Stomach (tissue), 9 donors: ENCODE data around the gene SEMA5A. TPM values are rescaled to one million over a fixed set of nuclear protein-coding genes. Genes with fewer than 3 reads are reported as not detected.

Source experiments
- DNase-seq, 2 donors: peaks; one replicate each; pipeline versions ENCODE4 v3.0.0 to v3.0.0-alpha.2; 2013 to 2019
- H3K27ac ChIP-seq, 5 donors: fragments of 200-600 bp in 4 of 5; sonication (generic) in 4 of 5; one replicate each; pipeline ENCODE4 v1.5.1; 2013 to 2019; ENCODE audit warnings: mild to moderate bottlenecking in 1 of 5, moderate library complexity in 1 of 5
- H3K27me3 ChIP-seq, 3 donors: fragments of 200-600 bp; sonication (generic); one replicate each; pipeline ENCODE4 v1.5.1; 2017 to 2019; ENCODE audit warnings: mixed run types in 1 of 3
- H3K36me3 ChIP-seq, 4 donors: fragments of 200-600 bp; sonication (generic); 1 replicate in 3 of 4; 2 replicates in 1 of 4; pipeline ENCODE4 v1.5.1; 2016 to 2019
- H3K4me1 ChIP-seq, 4 donors: fragments of 200-600 bp; sonication (generic); one replicate each; pipeline ENCODE4 v1.5.1; 2016 to 2019
- H3K4me3 ChIP-seq, 4 donors: fragments of 200-600 bp; sonication (generic) in 3 of 4; one replicate each; pipeline ENCODE4 v1.5.1; 2016 to 2019; ENCODE audit warnings: mild to moderate bottlenecking in 1 of 4
- H3K9me3 ChIP-seq, 4 donors: fragments of 200-600 bp; sonication (generic); one replicate each; pipeline ENCODE4 v1.5.1; 2016 to 2019
- EP300 ChIP-seq: sonication (generic); formaldehyde crosslinking; IDR thresholded peaks from one replicate; pipeline ENCODE4 v1.6.1; 2017; ENCODE audit warnings: antibody characterized with exemption
- POLR2A ChIP-seq, 4 donors: fragments of 450-650 bp; IDR thresholded peaks; one replicate each; pipeline ENCODE4 v1.6.1; 2016; ENCODE audit warnings: antibody characterized with exemption in 4 of 4, control low read depth in 2 of 4, mild to moderate bottlenecking in 1 of 4, moderate library complexity in 1 of 4
- POLR2AphosphoS5 ChIP-seq, 3 donors: sonication (generic); formaldehyde crosslinking; IDR thresholded peaks; one replicate each; pipeline ENCODE4 v1.6.1; 2016; ENCODE audit warnings: antibody characterized with exemption in 3 of 3
- WGBS, 5 donors: extraction: QIAGEN DNeasy Blood & Tissue Kit in 3 of 5; methylation state at CpG; one replicate each; pipeline versions ENCODE4 v1.1.5 to v1.1.7; 2013 to 2018; 5-methylcytosine and 5-hydroxymethylcytosine counted together
- intact Hi-C: fragments of 100-400 bp; cut with DNase I; formaldehyde crosslinking; loops from one replicate; pipeline ENCODE4 v1.15.1; 2023; ENCODE audit warnings: low total_unique reads
- polyA plus RNA-seq, 3 donors: library from polyadenylated mRNA; stranded (reverse); fragments of 200-250 nt; gene quantifications; one replicate each; pipeline ENCODE4 v1.2.3, GENCODE V29; 2013
- total RNA-seq, 5 donors: library from RNA; depleted of rRNA; stranded (reverse); fragments of >200 nt; gene quantifications; one replicate each; pipeline versions ENCODE4 v1.1.0 to v1.2.3, GENCODE V29; 2014 to 2016
- TF ChIP-seq, protein P1 (sequence below), 7 experiments: fragments of 450-650 bp in 4 of 7; fragments of 200-600 bp in 3 of 7; sonication (generic) in 3 of 7; IDR thresholded peaks; one replicate each; pipeline ENCODE4 v1.5.1; 2016 to 2019; ENCODE audit warnings: antibody characterized with exemption in 7 of 7, control low read depth in 2 of 7, mild to moderate bottlenecking in 1 of 7
- donor health status: healthy with polysubstance abuse.
- donor health status: Bipolar disorder and iron deficiency.
- donor health status: healthy.

SEMA5A gene
- total and polyA plus RNA-seq, 8 donors = 0.62 to 26.4 (median 3.2) TPM

- intact Hi-C loops = no loop called here
- H3K27ac ChIP-seq = no peak overlapping the region
- H3K4me1 ChIP-seq = no peaks in the 10 kb centered on the region
- H3K9me3 ChIP-seq = no peaks in the 10 kb centered on the region
- H3K36me3 ChIP-seq = no peaks in the 10 kb centered on the region
- no peak overlapping the region for H3K4me3 ChIP-seq
- 78 to 82% (median 78%) methylated on average over 9 of the region's 9 CpGs for WGBS, 5 donors
- TF ChIP-seq, protein P1, sequence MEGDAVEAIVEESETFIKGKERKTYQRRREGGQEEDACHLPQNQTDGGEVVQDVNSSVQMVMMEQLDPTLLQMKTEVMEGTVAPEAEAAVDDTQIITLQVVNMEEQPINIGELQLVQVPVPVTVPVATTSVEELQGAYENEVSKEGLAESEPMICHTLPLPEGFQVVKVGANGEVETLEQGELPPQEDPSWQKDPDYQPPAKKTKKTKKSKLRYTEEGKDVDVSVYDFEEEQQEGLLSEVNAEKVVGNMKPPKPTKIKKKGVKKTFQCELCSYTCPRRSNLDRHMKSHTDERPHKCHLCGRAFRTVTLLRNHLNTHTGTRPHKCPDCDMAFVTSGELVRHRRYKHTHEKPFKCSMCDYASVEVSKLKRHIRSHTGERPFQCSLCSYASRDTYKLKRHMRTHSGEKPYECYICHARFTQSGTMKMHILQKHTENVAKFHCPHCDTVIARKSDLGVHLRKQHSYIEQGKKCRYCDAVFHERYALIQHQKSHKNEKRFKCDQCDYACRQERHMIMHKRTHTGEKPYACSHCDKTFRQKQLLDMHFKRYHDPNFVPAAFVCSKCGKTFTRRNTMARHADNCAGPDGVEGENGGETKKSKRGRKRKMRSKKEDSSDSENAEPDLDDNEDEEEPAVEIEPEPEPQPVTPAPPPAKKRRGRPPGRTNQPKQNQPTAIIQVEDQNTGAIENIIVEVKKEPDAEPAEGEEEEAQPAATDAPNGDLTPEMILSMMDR (IDR thresholded peaks at IDR 0.05) = no peak
- TF ChIP-seq POLR2AphosphoS5 (IDR thresholded peaks at IDR 0.05) = no peak
- DNase-seq = no peak
- H3K27me3 ChIP-seq = no peaks in the 10 kb centered on the region
Observed at GRCh38 chr5:9241479-9242305, 304.2 kb downstream of the SEMA5A start.

DNA sequence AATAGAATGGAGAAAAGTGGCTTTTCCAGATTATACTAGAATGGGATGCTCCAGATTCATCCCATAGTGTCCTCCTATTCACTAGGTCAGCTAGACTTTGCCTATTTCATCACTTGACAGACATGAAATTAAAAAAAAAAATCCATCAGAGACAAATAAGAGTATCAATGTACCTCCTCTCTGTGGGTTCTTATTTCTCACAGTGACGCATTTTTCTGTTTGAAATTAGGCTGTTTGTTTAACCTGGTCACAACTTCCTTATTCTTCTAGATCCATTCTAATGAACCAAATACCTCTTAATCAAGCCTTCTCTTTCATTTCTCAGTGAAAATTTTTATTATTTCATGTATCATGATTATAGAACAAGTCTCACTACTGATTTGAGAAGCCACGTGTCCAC lies 305.4 kb downstream of the SEMA5A start:
- intact Hi-C loops = no loop called here
- Histone ChIP-seq H3K4me3 (no peak overlapping the region), H3K36me3 (no peaks in the 10 kb centered on the region), H3K27ac (no peak overlapping the region), H3K4me1 (no peaks in the 10 kb centered on the region), H3K9me3 (no peaks in the 10 kb centered on the region), H3K27me3 (no peaks in the 10 kb centered on the region)
- 46 to 67% (median 57%) methylated on average over 2 of the region's 2 CpGs for WGBS, 5 donors
- TF ChIP-seq, protein P1 (IDR thresholded peaks at IDR 0.05) = no peak
- TF ChIP-seq EP300 (no peak), POLR2A (IDR thresholded peaks at IDR 0.05) (no peak), POLR2AphosphoS5 (IDR thresholded peaks at IDR 0.05) (no peak)
- DNase-seq = no peak

DNA sequence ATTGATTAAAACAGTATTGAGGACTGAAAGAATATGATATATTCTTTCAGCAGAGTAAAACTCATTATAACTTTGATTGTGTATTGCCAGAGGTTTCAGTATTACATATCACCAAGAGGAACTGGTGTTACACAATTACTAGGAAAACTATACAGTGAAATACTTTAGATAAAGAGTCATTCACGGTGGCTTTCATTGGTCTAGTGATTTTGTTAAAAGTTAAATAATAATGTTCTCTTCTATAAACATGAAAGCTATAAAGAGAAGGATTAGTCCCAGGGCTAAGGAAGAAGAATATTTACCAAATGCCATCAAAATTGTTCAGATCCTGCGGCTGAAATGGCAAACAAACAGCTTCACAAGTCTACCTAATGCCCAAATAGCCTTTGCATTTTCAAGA lies 306.2 kb downstream of the SEMA5A start:
- intact Hi-C loops = no loop called here
- Histone ChIP-seq H3K4me3 (no peak overlapping the region), H3K4me1 (no peaks in the 10 kb centered on the region), H3K9me3 (no peaks in the 10 kb centered on the region), H3K27me3 (no peaks in the 10 kb centered on the region), H3K36me3 (no peaks in the 10 kb centered on the region), H3K27ac (no peak overlapping the region)
- DNase-seq = no peak
- no peak for TF ChIP-seq POLR2A (IDR thresholded peaks at IDR 0.05)
- no peak for TF ChIP-seq EP300
- TF ChIP-seq, protein P1 (IDR thresholded peaks at IDR 0.05) = no peak
- no peak for TF ChIP-seq POLR2AphosphoS5 (IDR thresholded peaks at IDR 0.05)
- 20 to 48% (median 32%) methylated on average over 2 of the region's 2 CpGs for WGBS, 5 donors

GRCh38 chr5:9239071-9239470 lies 306.8 kb downstream of the SEMA5A start:
- no peak overlapping the region for H3K4me3 ChIP-seq
- no peaks in the 10 kb centered on the region for H3K4me1 ChIP-seq
- no peak for DNase-seq
- no peaks in the 10 kb centered on the region for H3K9me3 ChIP-seq
- no peaks in the 10 kb centered on the region for H3K27me3 ChIP-seq
- TF ChIP-seq EP300 (no peak), POLR2A (IDR thresholded peaks at IDR 0.05) (no peak), POLR2AphosphoS5 (IDR thresholded peaks at IDR 0.05) (no peak)
- TF ChIP-seq, protein P1 (IDR thresholded peaks at IDR 0.05) = no peak
- H3K36me3 ChIP-seq = no peaks in the 10 kb centered on the region
- intact Hi-C loops = no loop called here
- H3K27ac ChIP-seq = no peak overlapping the region
